ENCODE data around the gene BCORL1. TPM values are rescaled to one million over a fixed set of nuclear protein-coding genes. Genes with fewer than 3 reads are reported as not detected.
A peak's percentile ranks its signal among the peaks of the same experiment; 100 is the strongest.

Gene BCORL1
- total and polyA plus RNA-seq, 5 experiments from 2014 or later, result 1.0 to 9.6 (median 1.8) TPM

GRCh38 chrX:129965166-129965565, 17.3 kb upstream of the BCORL1 start:
- H3K9me3 Mint-ChIP-seq, result peaks cover 0 to 1% (median 0%) of the 10 kb centered on the region in 9 donors
- ATAC-seq, result no peak
- peaks cover 3 to 17% (median 10%) of the 10 kb centered on the region in 4 donors for H3K4me1 Mint-ChIP-seq
- POLR2A ChIA-PET, result no interaction called here
- H3K27me3 Mint-ChIP-seq, result no peaks in the 10 kb centered on the region
- H3K4me3 Mint-ChIP-seq, result no peak overlapping the region
- H3K27ac Mint-ChIP-seq, result no peak overlapping the region
- DNase-seq, result no peak
- H3K36me3 Mint-ChIP-seq, result no peaks in the 10 kb centered on the region

GRCh38 chrX:129968968-129969367, 13.5 kb upstream of the BCORL1 start:
- Mint-ChIP-seq H3K27me3 (no peaks in the 10 kb centered on the region), H3K4me1 (no peaks in the 10 kb centered on the region), H3K4me3 (no peak overlapping the region), H3K9me3 (peaks cover 0 to 4% (median 0%) of the 10 kb centered on the region in 9 donors), H3K36me3 (no peaks in the 10 kb centered on the region), H3K27ac (no peak overlapping the region)
- ATAC-seq, result no peak
- POLR2A ChIA-PET, result interaction anchor here (0.7 kb wide), 1 partner anchor 207 kb away, joined by 3 read pairs; no protein-coding TSS in a partner anchor
- DNase-seq, result no peak

- POLR2A ChIA-PET, result no interaction called here
- DNase-seq, result no peak
- no peak overlapping the region for H3K27ac Mint-ChIP-seq
- no peak overlapping the region for H3K4me3 Mint-ChIP-seq
- H3K9me3 Mint-ChIP-seq, result peaks cover 0 to 1% (median 0%) of the 10 kb centered on the region in 9 donors
- H3K27me3 Mint-ChIP-seq, result no peaks in the 10 kb centered on the region
- H3K36me3 Mint-ChIP-seq, result no peaks in the 10 kb centered on the region
- ATAC-seq, result no peak
- peaks cover 4 to 21% (median 16%) of the 10 kb centered on the region in 4 donors for H3K4me1 Mint-ChIP-seq
Measured at GRCh38 chrX:129976441-129976840, 6.0 kb upstream of the BCORL1 start.

- H3K4me1 Mint-ChIP-seq, result peaks cover 4 to 22% (median 16%) of the 10 kb centered on the region in 4 donors
- DNase-seq (peak in 1 of 10 donors; percentile 20), ATAC-seq (no peak)
- no peaks in the 10 kb centered on the region for H3K36me3 Mint-ChIP-seq
- peak overlapping the region; percentile 49 to 85 (median 81) for H3K4me3 Mint-ChIP-seq
- H3K27ac Mint-ChIP-seq, result peak overlapping the region in 7 of 10 donors; percentile 15 to 86 (median 76)
- H3K9me3 Mint-ChIP-seq, result peaks cover 0 to 1% (median 0%) of the 10 kb centered on the region in 9 donors
- H3K27me3 Mint-ChIP-seq, result no peaks in the 10 kb centered on the region
- POLR2A ChIA-PET, result interaction anchor here (0.9 to 1.7 kb wide), 2 partner anchors 18 to 23 kb away, joined by 3 to 5 read pairs; no protein-coding TSS in a partner anchor
Measured at GRCh38 chrX:129979207-129979920, 3.1 kb upstream of the BCORL1 start.

- no peaks in the 10 kb centered on the region for H3K36me3 Mint-ChIP-seq
- peaks cover 5 to 29% (median 22%) of the 10 kb centered on the region in 4 donors for H3K4me1 Mint-ChIP-seq
- peak overlapping the region in 5 of 10 donors; percentile 19 to 74 (median 44) for H3K4me3 Mint-ChIP-seq
- H3K9me3 Mint-ChIP-seq, result peaks cover 0 to 1% (median 0%) of the 10 kb centered on the region in 9 donors
- ATAC-seq (no peak), DNase-seq (peak in 5 of 10 donors; percentile 19 to 39 (median 21))
- no peak overlapping the region for H3K27ac Mint-ChIP-seq
- H3K27me3 Mint-ChIP-seq, result no peaks in the 10 kb centered on the region
- POLR2A ChIA-PET, result interaction anchor here (1.7 kb wide), 1 partner anchor 19 kb away, joined by 5 read pairs; no protein-coding TSS in a partner anchor
Measured at GRCh38 chrX:129980001-129980401, 2.4 kb upstream of the BCORL1 start.

- H3K27ac Mint-ChIP-seq, result peak overlapping the region in 3 of 10 donors; percentile 38 to 73 (median 66)
- DNase-seq, result peak in 3 of 10 donors; percentile 9 to 19 (median 10)
- no peak for ATAC-seq
Measured at GRCh38 chrX:129980540-129981199, 1.8 kb upstream of the BCORL1 start.

GRCh38 chrX:129981200-129981553, 1.3 kb upstream of the BCORL1 start:
- no peaks in the 10 kb centered on the region for H3K27me3 Mint-ChIP-seq
- H3K4me3 Mint-ChIP-seq, result peak overlapping the region in 2 of 10 donors; percentile 86 to 88
- POLR2A ChIA-PET, result interaction anchor here (1.4 kb wide), 1 partner anchor 19 kb away, joined by 3 read pairs; no protein-coding TSS in a partner anchor
- ATAC-seq, result no peak
- DNase-seq, result no peak
- peaks cover 0 to 1% (median 0%) of the 10 kb centered on the region in 9 donors for H3K9me3 Mint-ChIP-seq
- peak overlapping the region in 6 of 10 donors; percentile 19 to 74 (median 52) for H3K27ac Mint-ChIP-seq
- no peaks in the 10 kb centered on the region for H3K36me3 Mint-ChIP-seq
- H3K4me1 Mint-ChIP-seq, result peaks cover 9 to 33% (median 27%) of the 10 kb centered on the region in 4 donors

More at GRCh38 chrX:129980540-129981199, 1.8 kb upstream of the BCORL1 start:
- POLR2A ChIA-PET, result interaction anchor here (1.4 kb wide), 1 partner anchor 19 kb away, joined by 3 read pairs; no protein-coding TSS in a partner anchor
- Mint-ChIP-seq H3K27me3 (no peaks in the 10 kb centered on the region), H3K9me3 (peaks cover 0 to 1% (median 0%) of the 10 kb centered on the region in 9 donors), H3K4me1 (peaks cover 8 to 33% (median 27%) of the 10 kb centered on the region in 4 donors), H3K4me3 (peak overlapping the region in 2 of 10 donors; percentile 86 to 88), H3K36me3 (no peaks in the 10 kb centered on the region)

- Mint-ChIP-seq H3K9me3 (peaks cover 0 to 1% (median 0%) of the 10 kb centered on the region in 9 donors), H3K4me1 (peaks cover 9 to 33% (median 28%) of the 10 kb centered on the region in 4 donors), H3K27ac (peak overlapping the region in 5 of 10 donors; percentile 15 to 95 (median 27)), H3K27me3 (no peaks in the 10 kb centered on the region), H3K36me3 (no peaks in the 10 kb centered on the region), H3K4me3 (peak overlapping the region in 2 of 10 donors; percentile 86 to 88)
- ATAC-seq (no peak), DNase-seq (no peak)
- POLR2A ChIA-PET, result interaction anchor here (1.4 to 1.6 kb wide), 2 partner anchors 20 to 26 kb away, joined by 3 to 4 read pairs; no protein-coding TSS in a partner anchor
Measured at GRCh38 chrX:129981752-129982299, 609 bp upstream of the BCORL1 start.

- Mint-ChIP-seq H3K27me3 (no peaks in the 10 kb centered on the region), H3K27ac (peak overlapping the region in 1 of 10 donors; percentile 20), H3K4me3 (no peak overlapping the region), H3K9me3 (peaks cover 0 to 1% (median 0%) of the 10 kb centered on the region in 9 donors), H3K4me1 (peaks cover 16 to 31% (median 25%) of the 10 kb centered on the region in 4 donors), H3K36me3 (no peaks in the 10 kb centered on the region)
- ATAC-seq (no peak), DNase-seq (peak in 1 of 10 donors; percentile 5)
- POLR2A ChIA-PET, result interaction anchor here (1.6 to 1.9 kb wide), 2 partner anchors 22 to 27 kb away, joined by 4 to 7 read pairs; no protein-coding TSS in a partner anchor
Measured at GRCh38 chrX:129983575-129984110, 1.2 kb downstream of the BCORL1 start.

- no peaks in the 10 kb centered on the region for H3K27me3 Mint-ChIP-seq
- H3K27ac Mint-ChIP-seq, result peak overlapping the region in 9 of 10 donors; percentile 30 to 92 (median 66)
- DNase-seq (peak in 7 of 10 donors; percentile 23 to 73 (median 40)), ATAC-seq (peak in 1 of 2 donors; percentile 13)
- POLR2A ChIA-PET, result interaction anchor here (1.9 kb wide), 1 partner anchor 23 kb away, joined by 7 read pairs; no protein-coding TSS in a partner anchor
- H3K4me3 Mint-ChIP-seq, result peak overlapping the region in 9 of 10 donors; percentile 71 to 89 (median 85)
- H3K36me3 Mint-ChIP-seq, result no peaks in the 10 kb centered on the region
- no peaks in the 10 kb centered on the region for H3K9me3 Mint-ChIP-seq
- peaks cover 16 to 25% (median 19%) of the 10 kb centered on the region in 4 donors for H3K4me1 Mint-ChIP-seq
Measured at GRCh38 chrX:129984111-129984958, 1.9 kb downstream of the BCORL1 start.

- DNase-seq, result no peak
- POLR2A ChIA-PET, result no interaction called here
- H3K9me3 Mint-ChIP-seq, result no peaks in the 10 kb centered on the region
- peak overlapping the region in 3 of 10 donors; percentile 12 to 81 (median 69) for H3K27ac Mint-ChIP-seq
- H3K4me3 Mint-ChIP-seq, result no peak overlapping the region
- H3K27me3 Mint-ChIP-seq, result no peaks in the 10 kb centered on the region
- H3K36me3 Mint-ChIP-seq, result peaks cover 0 to 2% (median 0%) of the 10 kb centered on the region in 3 donors
- no peak for ATAC-seq
- H3K4me1 Mint-ChIP-seq, result peaks cover 14 to 19% (median 17%) of the 10 kb centered on the region in 4 donors
Measured at GRCh38 chrX:129987871-129988270, 5.4 kb downstream of the BCORL1 start.

Data from naive thymus-derived CD8-positive, alpha-beta T cell (primary cell).